ENCODE measurements around the gene FYB2.

FYB2 gene

GRCh38 chr1:56715156-56715555 lies 104.0 kb downstream of the FYB2 start:
- no peak for DNase-seq (ENCODE audit: low spot score)

DNA sequence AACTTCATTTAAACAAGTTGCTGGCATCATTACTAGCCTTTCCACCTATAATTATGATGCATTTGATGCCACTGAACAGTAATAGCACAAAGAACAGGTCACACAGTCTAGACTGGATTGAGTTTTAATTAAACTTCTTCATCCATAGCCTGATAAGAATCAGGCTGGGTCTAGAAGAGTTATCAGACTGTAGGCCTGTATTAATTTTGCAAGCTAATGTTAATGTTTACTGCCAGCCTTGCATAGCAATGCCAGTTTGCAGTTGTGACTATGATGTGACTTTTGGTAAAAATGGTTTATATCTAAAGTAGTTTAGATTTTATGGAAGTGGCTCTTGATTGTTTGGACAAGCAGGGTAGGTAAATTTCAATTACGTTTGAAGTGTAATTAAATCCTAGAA lies 106.1 kb downstream of the FYB2 start:
- no peak for DNase-seq (ENCODE audit: low spot score)

DNA sequence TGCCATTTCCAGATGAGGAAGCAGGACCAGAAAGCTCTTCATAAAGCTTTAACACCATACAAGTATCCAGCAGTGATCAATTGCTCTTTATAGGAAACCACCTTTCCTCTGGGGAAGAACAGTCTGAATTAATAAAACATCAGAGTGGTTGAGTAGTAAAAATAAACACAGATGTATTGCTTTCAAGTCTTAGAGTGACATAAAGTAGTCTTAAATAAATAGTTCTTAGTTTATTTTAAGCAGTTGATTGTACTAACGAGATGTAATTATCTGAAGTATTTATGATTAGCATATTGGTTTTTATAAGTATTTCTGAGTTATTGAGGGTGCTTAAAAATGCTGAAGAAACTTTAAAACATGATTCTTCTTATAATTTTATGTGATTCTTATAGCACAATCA lies 107.1 kb downstream of the FYB2 start:
- no peak for DNase-seq (ENCODE audit: low spot score)

- DNase-seq (ENCODE audit: low spot score), result no peak
Measured at GRCh38 chr1:56710646-56711045, 108.6 kb downstream of the FYB2 start.

DNA sequence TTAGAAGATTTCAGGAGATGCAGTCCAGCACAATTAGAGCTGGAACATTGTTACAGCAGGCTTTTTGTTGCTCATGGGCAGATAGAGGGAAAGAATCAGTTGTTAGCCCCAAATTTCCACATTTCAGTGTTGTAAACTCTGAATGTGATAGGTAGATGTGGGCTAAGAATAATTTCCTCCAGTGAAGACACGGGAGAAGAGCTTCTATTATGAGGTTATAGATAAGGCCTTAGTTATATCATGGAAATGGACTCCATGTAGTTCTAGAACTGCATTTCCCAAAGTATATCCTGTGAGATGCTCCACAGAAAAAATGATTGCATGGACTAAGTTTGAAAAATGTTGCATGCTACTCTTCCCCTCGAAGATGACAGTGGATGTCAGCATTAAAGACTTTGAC lies 109.2 kb downstream of the FYB2 start:
- no peak for DNase-seq (ENCODE audit: low spot score)

- DNase-seq (ENCODE audit: low spot score), result peak; percentile 42
Measured at GRCh38 chr1:56709269-56709880, 109.8 kb downstream of the FYB2 start.

DNA sequence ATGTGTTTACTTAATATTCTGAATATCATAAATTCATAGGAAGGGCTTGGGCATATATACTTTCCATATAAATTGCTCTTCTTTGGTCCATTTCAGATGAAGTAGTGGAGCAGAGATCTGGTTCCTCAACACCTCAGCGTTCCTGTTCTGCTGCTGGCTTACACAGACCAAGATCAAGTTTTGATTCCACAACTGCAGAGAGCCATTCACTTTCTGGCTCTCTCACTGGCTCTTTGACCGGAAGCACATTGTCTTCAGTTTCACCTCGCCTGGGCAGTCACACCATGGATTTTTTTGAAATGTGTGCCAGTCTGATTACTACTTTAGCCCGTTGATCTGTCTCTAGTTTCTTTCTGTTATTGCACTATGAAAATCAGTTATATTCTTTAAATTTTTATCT lies 111.8 kb downstream of the FYB2 start:
- no peak for DNase-seq (ENCODE audit: low spot score)

DNA sequence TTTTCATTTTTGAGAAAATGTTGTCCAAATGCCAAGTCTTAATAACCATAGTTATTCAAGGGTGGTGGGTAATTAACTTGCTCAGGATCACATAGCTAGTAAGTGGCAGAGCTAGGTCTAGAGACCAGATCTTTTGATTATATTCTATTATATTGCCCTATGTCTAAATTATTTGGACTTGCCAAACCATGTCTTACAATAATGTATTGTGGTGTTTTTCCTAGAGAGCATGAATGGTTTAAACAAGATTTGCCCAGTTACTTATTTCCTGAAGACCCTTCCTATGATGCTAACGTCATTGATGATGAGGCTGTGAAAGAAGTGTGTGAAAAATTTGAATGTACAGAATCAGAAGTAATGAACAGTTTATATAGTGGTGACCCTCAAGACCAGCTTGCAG lies 115.5 kb downstream of the FYB2 start:
- no peak for DNase-seq (ENCODE audit: low spot score)

GRCh38 chr1:56696663-56697062 lies 122.5 kb downstream of the FYB2 start:
- DNase-seq (ENCODE audit: low spot score), result no peak

GRCh38 chr1:56688522-56689026 lies 130.6 kb downstream of the FYB2 start:
- no peak for DNase-seq (ENCODE audit: low spot score)

DNA sequence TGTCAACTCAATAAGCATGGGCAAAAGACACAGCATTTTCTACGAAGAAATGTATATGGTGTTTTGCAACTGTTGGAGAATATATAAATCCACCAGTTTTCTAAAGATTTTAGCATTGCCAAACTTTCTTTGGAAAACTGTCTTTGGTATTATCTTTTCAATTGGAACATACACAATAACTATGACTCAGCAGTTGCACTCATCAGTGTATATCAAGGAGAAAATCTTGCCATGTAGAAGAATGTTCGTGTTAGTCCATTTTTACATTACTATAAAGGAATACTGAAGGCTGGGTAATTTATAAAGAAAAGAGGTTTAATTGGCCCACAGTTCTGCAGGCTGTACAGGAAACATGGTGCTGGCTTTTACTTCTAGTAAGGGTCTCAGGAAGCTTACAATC lies 133.0 kb downstream of the FYB2 start:
- DNase-seq (ENCODE audit: low spot score), result no peak

DNA sequence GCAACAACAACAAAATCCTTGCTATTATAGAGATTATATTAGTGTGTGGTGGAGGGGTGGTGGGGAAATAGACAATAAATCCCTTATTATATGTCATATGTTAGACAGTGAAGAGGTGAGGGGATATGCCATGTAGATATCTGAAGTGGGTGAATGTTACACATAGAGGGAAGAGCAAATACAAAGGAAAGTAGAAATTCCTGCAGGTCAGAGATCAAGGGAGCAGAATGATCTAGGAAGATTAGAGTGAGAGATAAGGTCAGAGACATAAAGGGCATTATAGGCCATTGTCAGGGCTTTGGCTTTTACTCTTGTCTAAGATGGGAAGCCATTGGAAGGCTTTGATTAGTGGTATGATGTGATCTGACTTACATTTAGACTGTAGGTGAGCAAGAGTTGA lies 135.6 kb downstream of the FYB2 start:
- no peak for DNase-seq (ENCODE audit: low spot score)

DNA sequence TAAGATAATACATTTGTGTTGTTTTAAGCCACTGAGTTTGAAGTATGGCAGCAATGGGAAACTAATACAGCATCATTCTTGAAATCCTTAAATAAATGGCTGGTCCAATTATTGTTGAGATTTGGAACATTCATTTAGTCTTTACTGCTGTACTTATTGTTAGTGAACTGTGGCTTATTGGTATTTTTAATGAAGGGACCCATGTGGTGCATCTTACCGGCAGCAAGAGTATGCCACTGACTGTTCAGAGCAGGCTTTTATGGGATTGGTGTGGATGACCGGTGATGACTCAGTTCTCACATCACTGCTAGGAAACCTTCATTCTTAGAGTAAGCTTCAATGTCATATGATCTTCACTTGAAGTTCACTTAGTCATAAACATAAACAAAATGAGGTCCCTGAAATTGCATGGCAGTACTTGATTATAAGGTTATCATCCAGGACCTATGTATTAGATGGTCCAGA lies 142.6 kb downstream of the FYB2 start:
- DNase-seq (ENCODE audit: low spot score), result no peak

DNA sequence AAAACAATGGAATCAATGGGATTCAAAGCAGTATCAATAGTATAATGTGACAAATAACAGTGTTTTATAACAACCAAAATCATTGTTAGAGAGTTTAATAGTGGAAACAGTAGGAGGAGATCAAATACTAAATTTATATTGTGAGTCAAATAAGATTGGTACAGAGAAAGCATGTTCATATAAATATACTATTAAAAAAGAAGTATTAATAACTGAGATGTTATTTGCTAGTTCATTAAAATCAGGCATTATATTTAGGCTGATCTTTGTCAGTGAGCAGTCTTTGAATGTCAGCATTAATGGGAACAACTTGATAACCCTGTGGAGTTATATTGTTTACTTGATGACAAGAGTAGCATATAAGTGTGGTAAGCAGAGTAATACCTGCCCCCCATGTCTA lies 143.4 kb downstream of the FYB2 start:
- no peak for DNase-seq (ENCODE audit: low spot score)

GRCh38 chr1:56672579-56672978 lies 146.6 kb downstream of the FYB2 start:
- no peak for DNase-seq (ENCODE audit: low spot score)

DNA sequence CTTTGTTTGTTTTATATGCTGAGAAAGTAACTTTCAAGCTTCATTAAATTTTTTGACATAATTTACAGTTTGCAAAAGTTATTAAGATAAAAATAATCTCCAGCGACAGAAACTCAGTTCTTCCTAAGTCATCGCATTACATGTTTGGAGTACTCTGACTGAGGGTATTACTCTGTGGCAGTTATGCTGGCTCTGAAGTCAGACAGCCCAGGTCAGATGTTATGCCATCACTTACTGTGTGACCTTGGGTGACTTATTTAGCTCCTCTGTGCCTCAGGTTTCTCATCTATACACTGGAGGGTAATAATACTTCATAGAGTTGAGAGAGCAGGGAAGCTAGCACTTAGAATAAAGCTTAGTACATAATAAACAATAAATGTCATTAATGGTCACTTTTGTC lies 147.7 kb downstream of the FYB2 start:
- DNase-seq (ENCODE audit: low spot score), result no peak

GRCh38 chr1:56671085-56671484 lies 148.1 kb downstream of the FYB2 start:
- no peak for DNase-seq (ENCODE audit: low spot score)

DNA sequence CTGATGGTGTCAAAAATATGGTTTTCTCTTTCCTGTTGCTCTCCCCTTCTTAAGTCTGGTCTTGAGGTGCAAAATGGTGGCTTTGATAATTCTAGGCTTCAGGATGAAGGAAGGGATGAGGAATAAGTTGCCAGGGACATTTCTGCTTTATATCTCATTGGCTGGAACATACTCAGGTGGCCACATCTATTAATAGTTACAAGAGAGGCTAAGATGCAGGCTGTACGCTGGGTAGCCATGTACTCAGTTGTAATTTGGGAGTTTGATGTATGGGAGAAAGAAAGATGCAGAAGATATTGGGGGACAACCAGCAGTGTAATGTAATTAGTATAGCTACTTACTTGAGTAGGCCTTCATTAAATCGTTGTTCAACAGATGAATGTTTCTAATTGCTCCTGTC lies 148.9 kb downstream of the FYB2 start:
- DNase-seq (ENCODE audit: low spot score), result no peak
